Activated CD4-positive, alpha-beta T cell treated with anti-CD3 and anti-CD28 coated beads, Interleukin-10, Interleukin-2, amounts not matched to agents 100 ng/mL and 50 ng/mL, durations not matched to agents 16 hours and 8 hours (primary cell): ENCODE data around the gene FBXO2.
"Not testable (repeated sequence)": the region's sequence is repeated elsewhere in the genome, so short reads cannot be mapped to it uniquely, and the experiment has no call there.

ENCODE experiments used
- DNase-seq: peaks from one replicate; pipeline ENCODE4 v3.0.0-alpha.2; 2020

Gene FBXO2

DNA sequence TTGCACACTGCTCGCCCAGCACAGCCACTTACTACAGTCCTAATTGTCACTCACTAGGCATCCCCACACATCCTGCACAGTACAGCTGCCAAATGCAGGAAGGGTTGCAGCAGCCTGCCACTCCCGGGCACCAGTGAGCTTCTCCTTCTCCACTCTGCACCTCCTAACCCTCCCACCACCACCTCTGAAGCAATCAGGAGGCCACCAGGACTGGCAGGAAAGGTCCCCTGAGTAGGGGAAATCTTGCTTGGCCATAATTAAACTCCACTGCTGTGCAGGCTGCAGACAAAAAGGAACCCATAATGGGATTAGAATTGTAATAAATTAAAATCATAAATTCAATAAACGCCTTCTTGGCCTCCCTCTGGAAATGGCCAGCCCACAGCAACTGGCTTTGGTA, 31.8 kb downstream of the FBXO2 start:
- no peak for DNase-seq

DNA sequence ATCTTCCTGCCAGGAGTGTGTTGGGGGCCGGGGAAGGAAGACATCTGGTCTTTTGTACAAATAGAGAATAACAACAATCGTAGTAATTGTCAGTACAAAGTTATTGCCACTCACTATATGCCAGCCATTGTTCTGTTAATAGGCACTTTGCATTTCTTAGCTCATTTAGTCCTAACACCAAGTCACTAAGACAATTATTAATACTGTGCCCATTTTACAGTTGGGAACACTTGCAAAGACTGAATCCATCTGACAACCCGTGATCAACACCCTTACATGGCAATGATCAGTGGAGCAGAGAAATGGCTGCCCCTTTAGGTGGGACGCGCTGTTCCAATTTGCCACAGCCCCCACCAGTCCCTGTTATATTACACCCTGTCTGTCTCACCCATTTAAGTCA, 33.3 kb downstream of the FBXO2 start:
- DNase-seq, result no peak

DNA sequence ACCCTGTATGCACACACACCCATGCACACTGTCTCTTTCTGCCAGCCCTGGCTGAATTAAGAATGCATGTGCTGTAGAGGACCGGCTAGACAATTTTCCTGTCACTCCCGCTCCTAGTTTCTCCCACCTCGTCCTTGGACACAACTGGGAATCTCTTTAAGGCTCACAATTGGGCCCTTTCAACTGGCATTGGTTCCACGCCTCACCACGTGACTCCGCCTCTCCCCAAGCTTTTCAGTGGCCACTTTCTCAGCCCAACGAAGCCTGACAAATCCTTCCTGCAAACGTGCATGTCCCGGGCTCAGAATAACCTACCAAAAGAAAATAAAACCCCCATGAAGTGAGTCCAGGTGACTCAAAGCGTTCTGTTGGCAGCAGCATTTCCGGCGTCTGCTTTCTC, 33.8 kb downstream of the FBXO2 start:
- no peak for DNase-seq

DNA sequence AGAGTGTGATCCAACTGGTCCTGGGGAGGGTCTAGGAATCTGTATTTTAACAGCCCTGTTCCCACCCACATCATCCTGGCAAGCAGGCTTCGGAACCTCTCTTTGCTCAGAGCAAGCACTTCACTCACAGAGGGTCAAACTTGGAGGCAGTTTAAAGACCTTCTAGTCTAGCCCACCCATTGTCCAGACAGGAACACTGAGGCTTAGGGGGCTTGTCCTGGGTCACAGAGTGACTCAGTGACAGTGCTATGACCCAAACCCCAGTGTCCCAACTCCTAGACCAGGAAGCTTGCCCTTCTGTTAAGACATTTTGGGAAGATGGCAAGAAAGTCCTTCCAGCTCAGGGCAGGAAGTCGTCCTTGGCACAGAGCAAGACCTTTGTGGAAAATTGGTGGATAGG, 36.5 kb downstream of the FBXO2 start:
- DNase-seq, result no peak

DNA sequence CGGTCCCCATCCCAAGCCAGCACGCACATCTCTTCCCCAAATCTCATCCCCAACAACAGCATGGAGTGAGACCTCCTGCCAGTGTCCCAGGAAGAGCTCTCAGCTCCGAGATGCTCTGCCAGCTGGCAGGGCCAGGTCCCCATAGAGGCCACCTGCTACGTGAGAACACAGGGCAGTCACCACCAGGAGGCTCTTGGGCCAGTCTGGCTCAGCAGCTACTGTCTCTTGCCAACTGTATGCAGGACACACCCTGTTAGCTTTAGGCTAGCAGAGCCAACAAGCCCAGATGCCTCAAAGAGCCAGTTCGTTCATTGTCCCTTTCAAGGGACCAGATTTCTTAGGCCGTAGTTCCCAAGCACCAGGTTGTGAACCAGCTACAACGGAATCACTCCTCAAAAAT, 36.9 kb downstream of the FBXO2 start:
- DNase-seq, result no peak

DNA sequence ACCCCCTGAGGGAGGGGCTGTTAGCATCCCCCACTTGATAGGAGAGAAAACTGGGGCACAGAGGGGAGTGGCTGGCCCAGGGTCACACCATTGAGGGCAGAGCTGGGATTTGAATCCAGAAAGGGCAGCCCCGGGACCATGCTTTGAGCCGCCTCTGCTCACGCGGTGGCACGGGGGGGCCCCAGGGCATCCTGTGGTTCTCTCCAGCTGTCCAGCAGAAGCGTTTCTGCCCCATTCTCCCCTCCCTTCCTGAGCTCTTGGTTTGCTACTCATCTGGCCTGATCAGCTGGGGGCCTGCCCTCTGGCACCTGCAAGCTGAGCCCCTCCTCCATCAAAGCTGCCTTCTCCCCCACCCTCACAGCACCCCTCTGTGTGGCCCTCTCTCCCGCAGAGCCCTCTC, 37.5 kb downstream of the FBXO2 start:
- DNase-seq, result no peak

DNA sequence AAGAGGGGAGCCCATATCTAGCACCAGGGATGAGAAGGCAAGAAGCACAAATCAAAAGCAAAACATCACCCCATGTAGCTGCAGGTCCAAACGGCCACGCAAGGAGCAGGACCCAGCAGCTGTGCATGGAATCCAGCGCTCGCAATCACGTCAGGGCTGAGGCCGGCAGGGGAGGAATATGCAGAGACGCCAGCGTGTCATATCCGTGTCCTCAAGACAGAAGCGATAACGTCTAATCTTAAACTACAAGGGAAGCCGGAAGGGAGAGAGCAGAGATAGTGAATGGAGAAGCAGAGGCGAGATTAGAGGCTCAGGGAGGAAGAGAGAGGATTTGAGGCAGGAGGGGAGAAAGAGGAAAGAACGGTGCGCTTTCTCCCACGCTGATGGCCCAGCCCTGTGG, 39.1 kb downstream of the FBXO2 start:
- DNase-seq, result no peak

DNA sequence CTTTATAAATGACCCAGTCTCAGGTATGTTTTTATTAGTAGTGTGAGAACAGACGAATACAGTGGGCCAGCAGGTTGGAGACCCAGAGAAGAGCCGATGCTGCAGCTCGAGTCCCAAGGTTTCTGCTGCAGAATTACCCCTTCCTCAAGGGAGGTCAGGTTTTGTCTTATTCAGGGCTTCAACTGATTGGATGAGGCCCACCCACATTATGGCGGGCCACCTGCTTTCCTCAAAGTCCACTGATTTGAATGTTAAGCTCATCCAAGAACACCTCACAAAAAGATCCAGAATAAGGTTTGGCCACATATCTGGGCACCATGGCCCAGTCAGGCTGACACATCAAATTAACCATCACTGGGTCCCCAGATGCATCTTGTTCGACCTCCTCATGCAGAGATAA, 40.9 kb downstream of the FBXO2 start:
- DNase-seq, result no peak

DNA sequence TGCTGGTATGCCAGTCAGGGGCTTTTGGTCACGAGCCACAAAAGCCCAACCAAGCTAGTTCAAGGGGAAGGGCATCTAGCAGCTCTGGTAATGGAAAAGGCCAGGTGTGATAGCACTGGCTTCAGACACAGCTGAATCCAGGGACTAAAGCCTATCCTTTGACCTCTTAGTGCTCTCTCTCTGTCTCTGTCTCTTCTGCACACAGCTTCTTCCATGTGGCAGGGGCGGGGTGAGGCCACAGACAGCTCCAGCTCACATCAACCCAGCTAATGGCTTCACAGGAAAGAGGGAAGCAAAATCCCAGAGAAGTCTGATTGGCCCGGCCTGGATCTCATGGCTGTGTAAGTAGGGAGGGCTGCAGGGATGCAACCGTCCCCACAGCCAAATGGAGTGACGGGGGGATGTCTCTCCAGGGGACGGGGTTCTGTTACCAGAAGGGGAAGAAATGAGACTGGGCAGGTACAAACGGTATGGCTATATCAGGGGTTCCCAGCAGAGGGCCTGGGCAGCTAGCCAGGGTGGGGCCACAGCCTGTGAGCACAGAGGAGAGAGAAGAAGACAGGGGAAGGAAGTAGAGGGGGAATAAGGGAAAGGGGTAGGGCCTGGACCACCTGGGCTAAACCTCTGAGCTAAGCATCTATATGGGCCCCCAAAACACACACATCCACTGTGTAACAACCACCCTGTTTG, 42.4 kb downstream of the FBXO2 start:
- DNase-seq, result no peak

DNA sequence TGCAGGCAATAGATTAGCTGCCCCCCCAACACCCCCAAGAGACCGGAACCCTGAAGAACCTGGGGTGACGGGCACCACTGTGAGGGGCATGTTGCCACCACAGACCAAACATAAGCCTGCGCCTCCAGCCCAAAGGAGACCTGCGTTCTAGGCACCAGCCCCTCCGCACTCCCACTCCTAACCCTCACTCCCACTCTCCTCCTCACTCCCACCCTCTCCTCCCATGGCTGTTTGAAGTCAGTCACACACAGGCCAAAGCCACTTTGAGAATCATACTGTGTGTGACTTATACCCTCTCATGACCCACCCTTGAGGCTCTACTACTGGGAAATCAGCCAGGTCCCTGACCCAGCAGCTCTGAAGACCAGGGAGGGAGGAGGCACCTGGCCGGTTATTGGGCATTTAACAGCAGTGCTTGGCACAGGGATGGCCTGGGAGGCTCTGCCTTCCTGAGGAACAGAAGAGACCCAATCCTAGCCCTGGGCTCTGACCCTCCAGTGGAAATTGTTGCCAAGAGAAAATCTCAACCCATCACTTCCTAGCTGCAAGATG, 43.5 kb downstream of the FBXO2 start:
- DNase-seq, result no peak

DNA sequence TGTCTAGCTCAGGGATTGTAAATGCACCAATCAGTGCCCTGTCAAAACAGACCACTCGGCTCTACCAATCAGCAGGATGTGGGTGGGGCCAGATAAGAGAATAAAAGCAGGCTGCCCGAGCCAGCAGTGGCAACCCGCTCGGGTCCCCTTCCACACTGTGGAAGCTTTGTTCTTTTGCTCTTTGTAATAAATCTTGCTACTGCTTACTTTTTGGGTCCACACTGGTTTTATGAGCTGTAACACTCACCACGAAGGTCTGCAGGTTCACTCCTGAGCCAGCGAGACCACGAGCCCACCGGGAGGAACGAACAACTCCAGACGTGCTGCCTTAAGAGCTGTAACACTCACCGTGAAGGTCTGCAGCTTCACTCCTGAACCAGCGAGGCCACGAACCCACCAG, 44.9 kb downstream of the FBXO2 start:
- DNase-seq, result not testable (repeated sequence)

DNA sequence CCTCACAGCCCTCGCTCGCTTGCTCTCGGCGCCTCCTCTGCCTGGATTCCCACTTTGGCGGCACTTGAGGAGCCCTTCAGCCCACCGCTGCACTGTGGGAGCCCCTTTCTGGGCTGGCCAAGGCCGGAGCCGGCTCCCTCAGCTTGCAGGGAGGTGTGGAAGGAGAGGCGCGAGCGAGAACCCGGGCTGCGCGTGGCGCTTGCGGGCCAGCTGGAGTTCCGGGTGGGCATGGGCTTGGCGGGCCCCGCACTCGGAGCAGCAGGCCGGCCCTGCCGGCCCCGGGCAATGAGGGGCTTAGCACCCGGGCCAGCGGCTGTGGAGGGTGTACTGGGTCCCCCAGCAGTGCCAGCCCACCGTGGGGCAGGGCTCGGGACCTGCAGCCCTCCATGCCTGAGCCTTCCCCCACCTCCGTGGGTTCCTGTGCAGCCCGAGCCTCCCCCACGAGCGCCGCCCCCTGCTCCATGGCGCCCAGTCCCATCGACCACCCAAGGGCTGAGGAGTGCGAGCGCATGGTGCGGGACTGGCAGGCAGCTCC, 45.6 kb downstream of the FBXO2 start:
- DNase-seq, result not testable (repeated sequence)

DNA sequence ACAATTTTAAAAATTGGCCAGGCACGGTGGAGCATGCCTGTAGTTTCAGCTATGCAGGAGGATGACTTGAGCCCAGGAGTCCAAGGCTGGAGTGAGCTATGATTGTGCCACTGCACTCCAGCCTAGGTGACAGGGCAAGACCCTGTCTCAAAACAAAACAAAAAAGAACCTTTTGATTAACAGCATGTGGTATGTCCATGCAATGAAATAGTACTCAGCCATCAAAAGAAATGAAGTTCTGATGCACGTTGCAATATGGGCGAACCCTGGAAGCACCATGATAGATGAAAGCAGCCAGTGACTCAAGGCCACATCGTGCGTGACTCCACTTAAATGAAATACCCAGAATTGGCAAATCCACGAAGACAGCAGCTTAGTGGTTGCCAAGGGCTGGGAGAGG, 47.5 kb downstream of the FBXO2 start:
- no peak for DNase-seq

DNA sequence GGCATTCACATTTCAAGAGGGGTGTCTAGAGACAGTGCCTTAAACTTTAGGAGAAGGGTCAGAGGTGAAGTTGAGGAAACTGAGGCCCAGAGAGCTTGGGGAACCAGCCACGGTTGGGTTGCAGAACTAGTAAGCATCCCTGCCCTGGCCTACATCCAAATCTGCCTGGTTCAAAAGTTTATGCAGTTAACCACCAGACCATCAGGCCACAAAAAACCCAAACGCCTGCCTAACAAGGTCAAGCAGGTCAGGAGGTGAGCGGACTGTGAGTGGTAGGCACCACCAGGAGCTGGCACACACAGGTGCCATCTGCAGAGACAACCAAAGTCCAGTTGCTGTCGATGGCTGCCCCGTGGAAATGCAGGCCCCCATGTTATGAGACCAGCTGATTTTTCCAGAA, 51.2 kb downstream of the FBXO2 start:
- no peak for DNase-seq

DNA sequence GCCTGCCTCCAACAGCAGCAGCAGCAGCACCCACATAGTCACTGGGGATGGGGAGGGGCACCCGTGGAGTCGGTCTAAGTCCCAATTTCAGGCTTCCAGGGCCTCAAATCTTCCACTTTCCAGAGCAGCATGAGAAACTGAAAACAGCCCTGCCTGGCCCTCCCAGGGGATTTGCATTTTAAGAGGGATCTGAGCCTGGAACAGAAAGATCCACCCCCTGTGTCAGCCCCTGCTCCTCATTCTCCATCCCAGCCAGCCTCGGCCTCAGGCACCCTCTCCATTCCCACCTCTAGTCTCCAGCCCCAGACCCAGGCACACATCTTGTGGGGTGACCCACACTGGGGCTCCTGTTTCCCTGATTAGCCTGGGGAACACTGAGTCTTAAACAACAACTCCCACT, 51.8 kb downstream of the FBXO2 start:
- no peak for DNase-seq

DNA sequence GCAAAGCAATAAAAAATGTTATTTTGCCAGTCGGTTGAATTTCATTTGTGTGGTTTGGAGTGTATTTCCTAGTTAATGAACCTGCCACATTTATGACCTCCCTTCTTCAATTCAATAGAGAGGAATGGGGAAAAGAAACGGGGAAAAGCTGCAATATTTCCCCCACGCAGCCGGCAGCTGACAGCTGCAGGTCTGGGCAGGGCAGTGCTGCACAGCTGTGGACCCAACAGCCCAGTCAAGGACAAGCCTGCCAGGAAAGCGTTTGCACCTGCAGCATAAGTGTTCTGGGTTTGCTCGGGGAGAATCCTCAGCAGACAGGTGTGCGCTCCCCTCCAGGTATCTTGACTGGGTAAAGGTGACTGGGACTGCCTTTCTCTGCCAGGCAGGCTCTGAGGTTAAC, 53.4 kb downstream of the FBXO2 start:
- DNase-seq, result no peak

DNA sequence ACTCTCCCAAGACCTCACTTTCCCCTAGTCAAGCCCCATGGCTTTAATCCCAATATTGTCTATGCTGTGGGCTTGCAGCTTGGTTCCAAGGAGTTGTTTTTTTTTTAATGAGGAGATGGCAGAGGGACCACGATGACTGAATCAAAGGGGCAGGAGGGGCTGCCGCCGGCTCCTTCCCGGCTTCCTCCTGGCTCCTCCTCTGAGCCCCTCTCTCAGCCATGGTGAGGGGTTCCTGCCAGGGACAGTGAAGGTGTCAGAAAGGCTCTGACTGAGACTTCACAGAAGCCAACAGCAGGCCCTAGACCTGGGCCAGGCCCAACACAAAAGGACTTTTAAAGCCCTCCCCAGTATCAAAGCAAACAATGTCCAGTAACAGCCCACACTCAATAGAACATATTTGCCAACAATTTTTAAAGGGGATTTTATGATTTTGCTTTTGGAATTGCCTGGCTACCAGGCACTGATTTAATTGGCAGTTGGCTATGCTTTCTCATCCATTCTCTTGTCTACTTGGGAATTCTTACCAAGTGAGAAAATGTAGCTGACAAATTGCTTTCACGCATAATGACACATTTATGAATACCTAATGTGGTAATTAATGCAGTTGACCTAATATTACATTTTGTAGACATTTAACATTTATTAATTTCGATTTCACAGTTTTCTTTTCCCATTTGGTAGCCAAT, 54.2 kb downstream of the FBXO2 start:
- DNase-seq, result no peak

DNA sequence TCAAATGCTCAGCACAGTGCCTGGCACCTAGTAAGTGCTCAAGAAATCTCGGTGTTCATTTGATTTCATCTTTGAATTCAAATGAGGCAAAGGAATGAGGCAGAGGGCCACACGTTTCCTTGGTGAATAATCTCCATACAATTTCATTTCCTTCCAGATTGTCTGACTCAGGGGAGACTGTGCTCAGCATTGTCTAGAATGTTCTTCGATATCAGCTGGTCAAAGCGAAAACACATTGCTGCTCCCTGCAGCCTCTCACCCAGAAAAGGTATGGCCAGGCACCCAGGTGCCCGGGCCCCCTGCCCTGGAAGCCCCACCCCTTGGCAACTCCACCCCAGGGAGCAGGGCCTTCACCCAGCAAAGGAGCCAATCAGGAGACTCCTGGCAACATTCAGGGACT, 55.8 kb downstream of the FBXO2 start:
- no peak for DNase-seq
